Nephron (organoid): ENCODE data around the gene LURAP1L.

Experiments used
- H3K27ac Mint-ChIP-seq, 3 experiments: 2 replicates each; pipeline ENCODE4 v1.8.0; 2020; ENCODE audit warnings: mixed read lengths in 3 of 3, mild to moderate bottlenecking in 2 of 3, moderate library complexity in 1 of 3
- H3K27me3 Mint-ChIP-seq: 2 replicates; pipeline ENCODE4 v1.8.0; 2021; ENCODE audit warnings: low read depth, mild to moderate bottlenecking, moderate library complexity, mixed read lengths
- H3K36me3 Mint-ChIP-seq: 2 replicates; pipeline ENCODE4 v1.8.0; 2020; ENCODE audit warnings: low read depth, mixed read lengths
- H3K4me1 Mint-ChIP-seq: 2 replicates; pipeline ENCODE4 v1.8.0; 2020; ENCODE audit warnings: mixed read lengths
- H3K4me3 Mint-ChIP-seq, 3 experiments: 2 replicates each; pipeline ENCODE4 v1.8.0; 2020; ENCODE audit warnings: mild to moderate bottlenecking in 3 of 3, mixed read lengths in 3 of 3, moderate library complexity in 2 of 3
- H3K9me3 Mint-ChIP-seq: 2 replicates; pipeline ENCODE4 v1.8.0; 2020; ENCODE audit warnings: mixed read lengths
- TF ChIP-seq, protein P1 (sequence below), 3 experiments: fragments of 200-600 bp; sonication (generic); IDR thresholded peaks; one replicate each; pipeline ENCODE4 v1.5.0; 2021; ENCODE audit warnings: antibody characterized with exemption in 3 of 3; ENCODE audit not compliant: unreplicated experiment in 3 of 3

Gene LURAP1L

DNA sequence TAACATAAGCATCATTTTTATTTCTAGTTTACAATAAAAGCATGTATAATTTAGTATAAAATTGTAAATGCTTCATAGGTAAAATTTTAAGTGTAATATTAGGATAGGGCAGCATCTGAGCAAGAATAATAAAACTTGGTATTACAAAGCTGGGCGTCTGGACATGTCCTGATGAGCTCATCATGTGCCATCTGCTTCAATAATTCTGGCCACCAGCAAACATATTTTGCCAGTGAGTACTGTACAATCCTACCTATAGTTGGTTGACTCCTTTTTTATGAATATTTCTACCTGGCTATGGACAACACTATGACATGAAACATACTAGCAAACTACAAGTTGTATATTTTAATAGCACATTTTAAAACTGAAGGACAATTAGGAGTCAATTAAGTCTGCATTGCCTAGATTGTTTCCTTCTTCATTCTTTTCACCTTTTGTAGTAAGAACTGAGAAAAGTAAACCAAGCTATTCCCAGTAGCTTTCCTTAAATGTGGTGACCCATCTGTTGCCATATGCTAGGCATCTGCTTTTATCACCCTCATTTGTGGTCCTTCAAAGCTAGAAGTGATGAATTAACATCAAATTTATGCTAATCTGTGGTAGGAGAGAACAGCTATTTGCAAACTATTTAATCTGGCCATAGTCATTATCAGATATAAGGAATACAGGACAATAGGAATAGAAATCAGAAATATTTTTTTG, 23.4 kb downstream of the LURAP1L start:
- no peaks in the 10 kb centered on the region for H3K9me3 Mint-ChIP-seq
- H3K36me3 Mint-ChIP-seq, result peaks cover 6% of the 10 kb centered on the region
- H3K4me3 Mint-ChIP-seq, result no peak overlapping the region
- no peak overlapping the region for H3K27ac Mint-ChIP-seq
- H3K27me3 Mint-ChIP-seq, result no peaks in the 10 kb centered on the region
- TF ChIP-seq, protein P1, sequence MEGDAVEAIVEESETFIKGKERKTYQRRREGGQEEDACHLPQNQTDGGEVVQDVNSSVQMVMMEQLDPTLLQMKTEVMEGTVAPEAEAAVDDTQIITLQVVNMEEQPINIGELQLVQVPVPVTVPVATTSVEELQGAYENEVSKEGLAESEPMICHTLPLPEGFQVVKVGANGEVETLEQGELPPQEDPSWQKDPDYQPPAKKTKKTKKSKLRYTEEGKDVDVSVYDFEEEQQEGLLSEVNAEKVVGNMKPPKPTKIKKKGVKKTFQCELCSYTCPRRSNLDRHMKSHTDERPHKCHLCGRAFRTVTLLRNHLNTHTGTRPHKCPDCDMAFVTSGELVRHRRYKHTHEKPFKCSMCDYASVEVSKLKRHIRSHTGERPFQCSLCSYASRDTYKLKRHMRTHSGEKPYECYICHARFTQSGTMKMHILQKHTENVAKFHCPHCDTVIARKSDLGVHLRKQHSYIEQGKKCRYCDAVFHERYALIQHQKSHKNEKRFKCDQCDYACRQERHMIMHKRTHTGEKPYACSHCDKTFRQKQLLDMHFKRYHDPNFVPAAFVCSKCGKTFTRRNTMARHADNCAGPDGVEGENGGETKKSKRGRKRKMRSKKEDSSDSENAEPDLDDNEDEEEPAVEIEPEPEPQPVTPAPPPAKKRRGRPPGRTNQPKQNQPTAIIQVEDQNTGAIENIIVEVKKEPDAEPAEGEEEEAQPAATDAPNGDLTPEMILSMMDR (IDR thresholded peaks at IDR 0.05; ENCODE audit: unreplicated experiment in 3 of 3), result no peak
- H3K4me1 Mint-ChIP-seq, result peaks cover 27% of the 10 kb centered on the region

DNA sequence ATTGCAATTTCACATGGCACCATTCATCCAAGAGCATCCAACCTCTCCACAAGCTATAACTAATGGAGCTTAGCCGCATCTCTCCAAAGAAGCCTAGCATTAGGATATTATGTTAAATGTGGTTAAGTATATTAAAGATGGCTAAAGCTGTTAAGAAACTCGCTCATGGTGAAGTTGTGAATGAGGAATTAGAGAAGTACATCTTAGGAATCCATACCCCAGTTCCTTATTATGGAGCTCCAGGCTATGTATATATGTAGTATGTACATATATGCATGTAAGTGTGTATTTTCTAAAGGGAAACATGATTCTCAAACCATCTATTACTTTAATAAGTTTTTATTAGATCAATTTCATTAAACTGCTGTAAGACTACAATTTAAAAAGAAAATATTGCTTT, 26.4 kb downstream of the LURAP1L start:
- no peak overlapping the region for H3K27ac Mint-ChIP-seq
- H3K4me3 Mint-ChIP-seq, result no peak overlapping the region
- H3K36me3 Mint-ChIP-seq, result peaks cover 10% of the 10 kb centered on the region
- TF ChIP-seq, protein P1 (IDR thresholded peaks at IDR 0.05; ENCODE audit: unreplicated experiment in 3 of 3), result no peak
- no peaks in the 10 kb centered on the region for H3K27me3 Mint-ChIP-seq
- H3K4me1 Mint-ChIP-seq, result peaks cover 6% of the 10 kb centered on the region
- H3K9me3 Mint-ChIP-seq, result no peaks in the 10 kb centered on the region

DNA sequence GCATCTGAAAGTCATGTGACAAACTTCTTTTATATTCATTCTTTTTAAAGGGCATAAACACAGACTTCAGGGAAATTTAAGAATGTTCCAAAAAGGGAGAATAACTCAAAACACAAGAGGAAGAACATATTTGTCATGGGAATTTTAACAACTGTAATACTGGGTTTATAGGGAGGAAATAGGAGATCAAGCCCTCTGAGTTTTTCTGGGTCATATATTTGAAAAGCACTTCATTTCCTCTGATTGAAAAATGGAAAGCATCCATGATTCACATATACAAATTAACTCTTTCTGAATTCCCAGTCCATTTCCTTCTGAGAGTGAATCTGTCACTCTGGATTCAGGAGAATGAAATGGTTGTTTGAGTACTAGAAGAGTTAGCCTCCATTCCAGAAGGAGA, 26.8 kb downstream of the LURAP1L start:
- TF ChIP-seq, protein P1 (IDR thresholded peaks at IDR 0.05; ENCODE audit: unreplicated experiment in 3 of 3), result no peak
- H3K9me3 Mint-ChIP-seq, result no peaks in the 10 kb centered on the region
- H3K36me3 Mint-ChIP-seq, result peaks cover 10% of the 10 kb centered on the region
- H3K27ac Mint-ChIP-seq, result peak overlapping the region in 2 of 3 experiments; percentile 22 to 75
- H3K4me1 Mint-ChIP-seq, result peaks cover 6% of the 10 kb centered on the region
- H3K4me3 Mint-ChIP-seq, result no peak overlapping the region
- no peaks in the 10 kb centered on the region for H3K27me3 Mint-ChIP-seq

DNA sequence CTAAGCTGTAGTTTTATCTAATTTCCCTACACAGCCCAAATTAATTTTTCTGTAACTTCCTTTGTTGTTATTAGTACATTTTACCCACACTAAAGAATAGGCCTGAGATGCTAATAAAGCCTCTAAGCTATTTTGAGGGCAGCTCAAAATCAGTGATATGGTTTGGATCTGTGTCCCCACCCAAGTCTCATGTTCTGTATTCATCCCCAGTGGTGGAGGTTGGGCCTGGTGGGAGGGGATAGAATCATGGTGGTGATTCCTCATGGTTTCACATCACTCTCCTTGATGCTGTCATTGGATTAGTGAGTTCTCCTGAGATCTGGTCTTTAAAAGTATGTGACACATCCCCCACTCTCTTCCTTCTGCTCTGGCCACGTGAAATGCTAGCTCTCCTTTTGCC, 27.3 kb downstream of the LURAP1L start:
- no peaks in the 10 kb centered on the region for H3K9me3 Mint-ChIP-seq
- H3K27ac Mint-ChIP-seq, result peak overlapping the region in 2 of 3 experiments; percentile 22 to 75
- H3K4me3 Mint-ChIP-seq, result no peak overlapping the region
- peaks cover 10% of the 10 kb centered on the region for H3K36me3 Mint-ChIP-seq
- peaks cover 2% of the 10 kb centered on the region for H3K4me1 Mint-ChIP-seq
- TF ChIP-seq, protein P1 (IDR thresholded peaks at IDR 0.05; ENCODE audit: unreplicated experiment in 3 of 3), result no peak
- H3K27me3 Mint-ChIP-seq, result no peaks in the 10 kb centered on the region

DNA sequence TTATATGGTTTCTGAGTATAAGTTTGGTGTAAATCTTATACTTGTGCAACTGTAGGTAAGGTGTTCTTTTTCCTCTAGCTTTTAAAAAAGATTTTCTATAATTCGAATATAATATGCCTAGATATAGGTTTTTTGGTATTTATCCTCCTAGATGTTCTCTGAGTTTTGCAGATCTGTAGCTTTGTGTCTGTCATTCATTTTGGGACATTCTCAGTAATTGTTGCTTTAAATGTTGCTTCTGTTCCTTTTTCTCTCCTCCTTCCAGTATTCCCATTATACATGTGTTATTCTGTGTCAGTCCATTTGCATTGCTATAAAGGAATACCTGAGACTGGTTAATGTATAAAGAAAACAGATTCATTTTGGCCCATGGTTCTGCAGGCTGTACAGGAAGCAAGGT, 33.7 kb downstream of the LURAP1L start:
- Mint-ChIP-seq H3K4me3 (no peak overlapping the region), H3K27me3 (no peaks in the 10 kb centered on the region), H3K9me3 (peaks cover 3% of the 10 kb centered on the region), H3K4me1 (peaks cover 14% of the 10 kb centered on the region), H3K36me3 (peaks cover 24% of the 10 kb centered on the region), H3K27ac (no peak overlapping the region)
- TF ChIP-seq, protein P1 (IDR thresholded peaks at IDR 0.05; ENCODE audit: unreplicated experiment in 3 of 3), result no peak

DNA sequence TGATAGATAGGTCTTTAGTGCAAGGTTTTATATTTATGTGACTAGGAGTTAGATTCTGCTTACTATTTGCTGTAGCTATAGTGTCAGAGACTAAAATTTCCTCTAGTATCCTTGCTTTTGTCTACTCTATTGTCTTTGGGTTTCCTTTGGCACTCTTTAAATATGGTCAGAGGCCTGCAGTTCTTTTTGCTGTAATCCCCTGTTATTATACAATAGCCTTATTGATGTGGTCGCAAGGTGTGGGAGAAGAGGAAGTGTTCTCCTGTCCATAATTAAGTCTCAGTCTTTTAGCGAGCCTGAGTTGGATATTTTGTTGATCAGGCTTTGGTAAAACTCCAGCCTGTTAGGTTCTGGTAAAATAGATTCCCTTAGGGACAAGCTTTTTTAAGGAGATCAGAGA, 34.9 kb downstream of the LURAP1L start:
- H3K9me3 Mint-ChIP-seq, result peaks cover 3% of the 10 kb centered on the region

More for the DNA sequence above, 34.9 kb downstream of the LURAP1L start:
- peaks cover 24% of the 10 kb centered on the region for H3K36me3 Mint-ChIP-seq
- H3K4me3 Mint-ChIP-seq, result no peak overlapping the region
- H3K27ac Mint-ChIP-seq, result peak overlapping the region in 1 of 3 experiments; percentile 34
- H3K27me3 Mint-ChIP-seq, result no peaks in the 10 kb centered on the region
- TF ChIP-seq, protein P1 (IDR thresholded peaks at IDR 0.05; ENCODE audit: unreplicated experiment in 3 of 3), result no peak
- H3K4me1 Mint-ChIP-seq, result peaks cover 23% of the 10 kb centered on the region
